ENCODE results near the gene GNG7.
A peak's percentile ranks its signal among the peaks of the same experiment; 100 is the strongest.
"Not testable (repeated sequence)": the region's sequence is repeated elsewhere in the genome, so short reads cannot be mapped to it uniquely, and the experiment has no call there.

GNG7 gene

GRCh38 chr19:2643123-2643737, 59.3 kb downstream of the GNG7 start:
- DNase-seq: not testable (repeated sequence)

- no peak for DNase-seq
Measured at GRCh38 chr19:2641332-2641698, 61.2 kb downstream of the GNG7 start.

- no peak for DNase-seq
Measured at GRCh38 chr19:2640563-2641331, 61.7 kb downstream of the GNG7 start.

GRCh38 chr19:2639999-2640398, 62.5 kb downstream of the GNG7 start:
- no peak for DNase-seq

GRCh38 chr19:2638417-2638940, 64.0 kb downstream of the GNG7 start:
- DNase-seq: no peak

GRCh38 chr19:2636897-2637683, 65.4 kb downstream of the GNG7 start:
- peak; percentile 41 for DNase-seq

GRCh38 chr19:2636141-2636896, 66.2 kb downstream of the GNG7 start:
- DNase-seq: no peak

- DNase-seq: no peak
Measured at GRCh38 chr19:2634960-2635359, 67.5 kb downstream of the GNG7 start.

GRCh38 chr19:2634228-2634951, 68.1 kb downstream of the GNG7 start:
- DNase-seq: no peak

- no peak for DNase-seq
Measured at GRCh38 chr19:2633693-2634075, 68.8 kb downstream of the GNG7 start.

GRCh38 chr19:2631213-2631821, 71.2 kb downstream of the GNG7 start:
- DNase-seq: no peak

GRCh38 chr19:2630352-2631001, 72.0 kb downstream of the GNG7 start:
- no peak for DNase-seq

- DNase-seq: no peak
Measured at GRCh38 chr19:2629491-2630351, 72.8 kb downstream of the GNG7 start.

- DNase-seq: no peak
Measured at GRCh38 chr19:2628597-2628996, 73.9 kb downstream of the GNG7 start.

- DNase-seq: no peak
Measured at GRCh38 chr19:2627855-2628254, 74.6 kb downstream of the GNG7 start.

GRCh38 chr19:2627319-2627829, 75.1 kb downstream of the GNG7 start:
- peak; percentile 49 for DNase-seq

GRCh38 chr19:2625434-2625833, 77.1 kb downstream of the GNG7 start:
- no peak for DNase-seq

GRCh38 chr19:2624537-2625091, 77.9 kb downstream of the GNG7 start:
- peak; percentile 54 for DNase-seq

- no peak for DNase-seq
Measured at GRCh38 chr19:2623798-2624197, 78.7 kb downstream of the GNG7 start.
